NCI-H1105 (cell line): ENCODE data around the gene GSTT2.

Source experiments
- DNase-seq: peaks from one replicate; lab custom pipeline; 2025; lab: John Stamatoyannopoulos, UW

GSTT2 gene

DNA sequence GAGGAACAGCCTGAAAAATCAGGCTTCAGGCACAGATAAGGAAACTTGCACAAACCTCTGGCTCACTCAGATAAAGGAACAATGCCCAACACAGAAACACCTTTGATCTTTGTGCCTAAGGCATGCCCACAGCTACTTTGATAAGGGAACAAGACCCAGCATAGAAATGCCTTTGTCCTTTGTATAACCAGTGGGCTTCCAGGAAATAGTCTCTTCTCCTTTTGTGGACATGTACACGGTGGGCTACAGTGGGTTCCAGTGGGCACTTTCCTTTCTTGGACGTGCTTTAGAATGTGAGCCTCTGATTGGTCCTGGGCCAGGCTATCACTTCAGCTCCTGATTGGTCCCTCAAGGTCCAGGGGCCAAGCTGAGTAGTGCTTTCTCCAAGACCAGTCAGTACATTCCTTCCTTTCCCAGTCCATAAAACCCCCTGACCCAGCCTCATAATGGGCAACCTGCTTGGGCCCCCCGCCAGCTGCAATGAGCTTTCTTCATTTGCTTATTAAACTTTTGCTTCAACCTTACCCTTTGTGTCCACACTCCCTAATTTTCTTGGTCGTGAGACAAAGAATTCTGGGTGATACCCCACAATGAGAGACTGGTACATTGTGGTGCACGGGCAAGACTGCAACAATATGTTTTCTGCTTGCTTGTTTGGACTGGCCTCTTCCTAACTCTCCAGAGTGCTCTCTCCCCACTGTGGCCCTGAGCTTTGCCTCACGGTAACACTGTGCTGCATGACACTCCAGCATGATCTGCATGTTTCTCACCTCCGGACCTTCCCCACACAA lies 29.5 kb downstream of the GSTT2 start:
- DNase-seq = no peak

DNA sequence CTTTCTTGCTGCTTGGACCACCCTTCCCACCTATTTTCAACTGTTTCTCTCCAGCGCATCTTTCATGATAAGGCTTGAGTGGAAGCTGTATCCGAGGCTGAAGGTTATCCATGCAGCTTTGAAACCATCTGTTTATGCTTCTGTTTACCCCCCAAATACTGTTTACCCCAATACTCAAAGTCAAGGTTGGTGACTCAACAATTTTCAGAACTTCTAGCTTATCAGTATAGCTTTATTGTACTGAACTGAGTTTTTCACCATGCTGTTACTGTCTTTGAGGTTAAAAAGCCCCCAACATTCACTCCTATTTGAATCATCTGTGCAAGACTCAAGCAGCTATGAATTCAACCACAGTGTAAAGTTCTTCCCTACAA lies 30.1 kb downstream of the GSTT2 start:
- DNase-seq = no peak

DNA sequence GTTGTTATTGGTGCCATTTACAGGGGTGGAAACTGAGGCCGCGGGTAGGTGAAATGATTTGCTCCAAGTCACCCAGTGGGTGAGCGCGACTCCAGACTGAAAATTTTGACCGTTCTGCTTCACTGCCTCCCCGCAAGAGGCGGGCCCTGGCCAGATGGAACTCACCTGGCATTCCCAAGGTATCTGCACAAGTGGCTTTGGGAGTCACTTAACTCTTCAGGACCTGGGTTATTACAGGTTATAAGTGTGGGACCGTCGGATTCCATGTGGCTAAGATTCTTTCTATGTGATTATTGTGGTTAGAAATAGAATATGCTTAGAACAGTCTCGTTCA lies 31.8 kb downstream of the GSTT2 start:
- DNase-seq = no peak

DNA sequence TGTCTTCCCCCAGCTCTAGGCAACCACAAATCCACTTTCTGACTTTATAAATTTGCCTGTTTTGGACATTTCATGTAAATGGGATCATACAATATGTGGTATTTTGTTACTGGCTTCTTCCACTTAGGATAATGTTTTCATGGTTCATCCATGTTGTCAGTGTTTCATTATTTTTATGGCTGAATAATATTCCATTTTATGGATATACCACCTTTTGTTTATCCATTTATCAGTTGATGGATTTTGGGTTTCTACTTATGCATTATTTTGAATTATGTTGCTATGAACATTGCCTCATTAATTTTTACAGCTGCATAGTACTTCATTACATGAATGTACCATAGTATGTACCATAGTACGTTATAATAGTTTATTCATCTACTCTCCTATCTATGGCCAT lies 36.2 kb downstream of the GSTT2 start:
- no peak for DNase-seq

DNA sequence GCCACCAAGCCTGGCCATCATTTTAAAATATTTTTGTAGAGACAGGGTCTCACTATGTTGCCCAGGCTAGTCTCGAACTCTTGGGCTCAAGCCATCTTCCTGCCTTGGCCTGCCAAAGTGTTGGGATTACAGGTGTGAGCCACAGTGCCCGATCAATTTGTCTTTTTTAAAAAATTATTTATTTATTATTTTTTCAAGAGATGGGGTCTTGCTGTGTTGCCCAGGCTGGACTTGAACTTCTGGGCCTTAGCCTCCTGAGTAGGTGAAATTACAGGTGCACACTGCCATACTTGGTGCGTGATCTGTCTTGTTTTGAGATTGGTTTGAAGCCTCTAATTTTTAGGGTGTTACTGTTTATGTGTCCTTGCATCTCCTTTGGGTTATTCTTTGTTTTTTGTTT lies 41.4 kb downstream of the GSTT2 start:
- no peak for DNase-seq

DNA sequence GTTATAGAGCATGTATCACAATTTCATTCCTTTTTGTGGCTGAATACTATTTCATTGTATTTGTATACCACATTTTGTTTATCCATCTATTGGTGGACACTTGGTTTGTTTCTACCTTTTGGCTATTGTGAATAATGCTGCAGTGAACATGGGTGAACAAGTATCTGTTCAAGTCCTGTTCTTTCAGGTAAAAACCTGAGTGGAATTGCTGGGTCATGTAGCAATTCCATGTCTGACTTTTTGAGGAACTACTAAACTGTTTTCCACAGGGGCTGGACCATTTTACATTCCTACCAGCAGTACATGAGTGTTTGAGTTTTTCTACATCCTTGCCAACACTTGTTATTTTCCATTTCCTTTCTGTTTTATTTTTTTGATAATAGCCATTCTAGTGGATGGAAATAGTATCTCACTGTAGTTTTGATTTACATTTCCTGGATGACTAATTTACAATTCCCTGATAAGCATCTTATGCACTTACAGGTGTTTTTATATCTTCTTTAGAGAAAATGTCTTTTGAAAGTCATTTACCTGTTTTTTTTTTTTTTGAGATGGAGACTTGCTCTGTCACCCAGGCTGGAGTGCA lies 43.4 kb downstream of the GSTT2 start:
- no peak for DNase-seq

DNA sequence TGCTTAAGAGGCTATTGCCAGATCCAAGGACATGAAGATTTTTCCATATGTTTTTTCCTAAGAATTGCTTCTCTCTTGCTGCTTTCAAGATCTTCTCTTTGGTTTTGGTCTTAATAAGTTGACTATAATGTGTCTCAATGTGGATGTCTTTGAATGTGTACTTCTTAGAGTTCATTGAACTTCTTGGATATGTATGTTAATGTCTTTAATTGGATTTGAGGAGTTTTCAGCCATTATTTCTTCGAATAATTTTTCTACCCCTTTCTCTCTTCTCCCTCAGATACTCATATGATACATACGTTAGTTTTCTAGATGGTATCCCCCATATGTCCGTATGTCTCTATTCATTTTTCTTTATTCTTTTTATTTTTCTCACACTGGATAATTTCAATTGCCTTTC lies 44.4 kb downstream of the GSTT2 start:
- DNase-seq = no peak

DNA sequence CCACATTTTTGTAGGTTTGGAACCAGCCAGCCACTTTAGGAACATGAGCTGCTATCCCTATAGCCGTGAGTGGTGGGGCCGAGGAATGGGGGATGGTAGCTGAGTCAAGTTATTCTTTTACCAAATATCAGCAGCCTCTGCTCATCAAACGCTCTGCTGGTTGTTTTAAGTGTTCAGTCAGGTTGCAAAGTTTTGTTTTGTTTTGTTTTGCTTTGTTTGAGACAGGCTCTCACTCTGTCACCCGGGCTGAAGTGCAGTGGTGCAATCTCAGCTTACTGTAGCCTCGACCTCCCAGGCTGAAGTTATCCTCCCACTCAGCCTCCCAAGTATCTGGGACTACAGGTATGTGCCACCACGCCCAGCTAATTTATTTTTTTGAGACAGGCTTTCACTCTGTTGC lies 45.5 kb downstream of the GSTT2 start:
- DNase-seq = no peak

DNA sequence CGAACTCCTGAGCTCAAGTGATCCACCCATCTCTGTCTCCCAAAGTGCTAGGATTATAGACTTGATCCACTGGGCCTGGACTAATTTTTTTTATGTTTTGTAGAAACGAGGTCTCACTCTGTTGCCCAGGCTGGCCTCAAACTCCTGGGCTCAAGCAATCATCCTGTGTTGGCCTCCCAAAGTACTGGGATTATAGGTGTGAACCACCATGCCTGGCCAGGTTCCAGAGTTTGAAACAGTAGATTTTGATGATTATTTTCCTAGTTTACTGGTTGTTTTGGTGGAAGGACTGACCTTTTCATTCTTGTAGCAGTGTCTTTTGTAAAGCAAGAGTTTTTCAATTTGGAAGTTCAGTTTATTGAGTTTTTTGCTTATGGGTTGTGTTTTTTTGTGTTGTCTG lies 46.1 kb downstream of the GSTT2 start:
- DNase-seq = no peak

DNA sequence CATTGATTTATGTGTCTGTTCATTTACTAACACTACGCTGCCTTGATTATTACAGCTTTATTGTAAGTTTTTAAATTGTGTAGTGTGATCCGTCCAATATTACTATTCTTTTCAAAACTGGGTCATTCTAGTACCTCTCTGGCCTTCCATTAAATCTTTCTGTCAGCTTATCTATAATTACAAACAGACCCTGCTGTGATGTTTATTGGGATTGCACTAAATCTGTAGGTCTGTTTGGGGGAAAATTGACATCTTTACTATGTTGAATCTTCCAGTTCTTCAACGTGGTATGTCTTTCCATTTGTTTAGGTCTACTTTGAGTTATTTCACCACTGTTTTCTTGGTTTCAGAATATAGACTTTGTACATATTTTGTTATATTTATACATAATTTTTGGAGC lies 46.8 kb downstream of the GSTT2 start:
- DNase-seq = no peak

DNA sequence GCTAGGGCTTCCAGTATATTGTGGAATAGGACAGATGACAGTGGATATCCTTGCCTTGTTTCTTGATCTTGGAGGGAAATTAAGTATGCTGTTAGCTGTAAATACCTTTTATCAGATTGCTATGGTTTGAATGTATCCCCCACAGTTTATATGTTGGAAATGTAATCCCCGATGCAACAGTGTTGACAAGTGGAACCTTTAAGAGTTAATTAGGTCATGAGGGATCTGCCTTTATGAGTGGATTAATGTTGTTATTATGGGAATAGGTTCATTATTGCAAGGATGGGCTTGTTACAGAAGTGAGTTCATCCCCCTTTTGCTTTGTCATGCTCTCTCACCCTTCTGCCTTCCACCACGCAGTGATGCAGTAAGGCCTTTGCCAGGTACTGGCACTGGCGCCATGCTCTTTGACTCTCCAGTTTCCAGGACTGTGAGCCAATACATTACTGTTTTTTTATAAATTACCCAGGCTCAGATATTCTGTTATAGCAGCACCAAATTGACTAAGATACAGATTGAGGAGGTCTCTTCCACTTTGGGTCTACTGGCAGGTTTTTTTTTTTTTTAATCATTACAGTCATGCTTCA lies 47.5 kb downstream of the GSTT2 start:
- DNase-seq = no peak

DNA sequence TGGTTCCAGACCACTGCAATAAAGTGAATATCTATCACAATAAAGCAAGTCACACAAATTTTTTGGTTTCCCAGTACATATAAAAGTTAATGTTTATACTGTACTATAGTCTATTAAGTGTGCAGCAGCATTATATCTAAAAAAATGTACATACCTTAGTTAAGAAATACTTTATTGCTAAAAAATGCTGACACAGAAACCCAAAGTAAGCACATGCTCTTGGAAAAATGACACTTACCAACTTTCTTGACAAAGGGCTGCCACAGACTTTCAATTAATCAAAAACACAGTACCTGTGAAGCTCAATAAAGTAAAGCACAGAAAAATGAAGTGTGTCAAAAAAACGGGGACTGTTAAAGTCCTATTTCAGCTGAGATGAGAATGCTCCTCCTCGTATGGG lies 48.1 kb downstream of the GSTT2 start:
- DNase-seq = no peak

DNA sequence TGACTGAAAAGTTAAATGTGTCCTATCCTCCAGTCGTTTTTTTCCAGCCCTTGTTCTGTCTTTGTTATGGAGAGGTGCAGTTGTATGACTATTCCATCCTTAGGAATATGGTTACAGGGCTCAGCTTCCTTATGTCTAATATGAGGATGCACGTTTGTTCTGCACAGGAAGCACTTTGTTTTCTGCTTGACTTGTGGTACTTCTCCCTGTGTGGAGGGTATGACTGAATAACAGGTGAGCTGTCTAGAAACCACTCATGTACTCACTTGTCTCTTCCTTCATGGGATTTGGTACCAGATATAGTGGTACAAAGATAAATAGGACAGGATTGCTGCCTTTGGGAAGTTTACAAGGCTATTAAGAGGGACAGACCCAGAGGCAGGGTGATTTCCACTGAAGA lies 48.6 kb downstream of the GSTT2 start:
- no peak for DNase-seq

DNA sequence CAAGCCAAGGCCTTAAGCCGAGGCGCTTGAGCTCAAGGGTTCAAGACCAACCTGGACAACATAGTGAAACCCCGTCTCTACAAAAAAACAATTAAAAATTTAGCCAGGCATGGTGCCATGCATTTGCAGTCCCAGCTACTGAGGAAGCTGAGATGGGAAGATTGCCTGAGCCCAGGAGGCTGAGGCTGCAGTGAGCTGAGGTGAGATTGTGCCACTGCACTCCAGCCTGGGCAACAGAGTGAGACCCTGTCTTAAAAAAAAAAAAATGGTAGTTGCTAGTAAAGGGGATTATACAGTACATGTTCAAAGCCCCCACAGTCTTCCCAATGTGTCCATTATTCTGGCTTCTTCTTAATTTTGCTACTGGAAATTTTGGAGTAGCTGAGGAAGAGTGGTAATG lies 49.4 kb downstream of the GSTT2 start:
- DNase-seq = no peak

DNA sequence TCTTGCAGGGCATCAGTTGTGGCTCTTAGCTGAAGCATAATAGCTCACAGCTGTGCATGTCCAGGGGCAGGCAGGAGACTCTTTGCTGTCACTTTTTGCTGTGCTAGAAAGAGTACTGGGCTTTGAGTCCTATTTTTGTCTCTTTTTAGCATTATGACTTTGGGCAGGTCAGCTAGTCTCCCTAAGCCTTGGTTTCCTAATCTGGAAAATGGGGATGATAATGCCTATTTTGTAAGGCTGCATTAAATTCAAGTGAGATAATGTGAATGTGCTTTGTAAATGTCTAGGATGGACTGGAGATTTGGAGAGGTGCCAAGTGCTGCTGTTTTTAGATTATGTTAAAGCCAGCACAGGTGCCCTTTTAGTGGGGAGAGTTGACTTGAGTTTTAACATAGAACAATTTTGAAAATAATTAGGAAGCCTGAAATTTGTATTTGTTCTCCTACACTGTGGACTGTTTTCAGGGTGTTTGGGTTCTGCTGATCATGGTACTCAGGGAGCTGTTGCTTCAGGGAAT lies 50.3 kb downstream of the GSTT2 start:
- no peak for DNase-seq
